Measurements from ENCODE around the gene IRF9. TPM values are rescaled to one million over a fixed set of nuclear protein-coding genes. Genes with fewer than 3 reads are reported as not detected.

IRF9 gene
- total RNA-seq, 2 experiments from 2014 or later = 35.1 to 39.1 TPM

- no peak for DNase-seq (ENCODE audit: low spot score)
- no peak for TF ChIP-seq EZH2phosphoT487 (IDR thresholded peaks at IDR 0.05; ENCODE audit: borderline replicate concordance, low read depth, low read length)
- no peak for TF ChIP-seq CTCF (conservative IDR thresholded peaks at IDR 0.05; ENCODE audit: low read length)
- Histone ChIP-seq H3K27ac (ENCODE audit: low read depth, low read length, poor library complexity, severe bottlenecking) (peak overlapping the region; percentile 31), H3K79me2 (ENCODE audit: insufficient read depth, low read depth, low read length) (peaks cover 8% of the 10 kb centered on the region; the same call in 1 of the 2 replicates), H3K36me3 (ENCODE audit: insufficient read depth, low read length) (peaks cover 37% of the 10 kb centered on the region), H3K4me1 (ENCODE audit: insufficient read depth, low read length, poor library complexity, severe bottlenecking) (peaks cover 15% of the 10 kb centered on the region), H3K9me2 (ENCODE audit: insufficient read depth, low read length) (no peaks in the 10 kb centered on the region), H3K4me3 (ENCODE audit: low read depth, low read length, poor library complexity, severe bottlenecking) (peak overlapping the region; percentile 91), H2AFZ (ENCODE audit: low read length) (peak overlapping the region; percentile 90), H4K20me1 (ENCODE audit: insufficient read depth, low read length) (no peaks in the 10 kb centered on the region), H3K4me2 (ENCODE audit: low read length) (peak overlapping the region; percentile 95), H3K9me3 (ENCODE audit: low read length) (no peaks in the 10 kb centered on the region)
- POLR2A ChIA-PET = interaction anchor here (0.6 to 4.2 kb wide), 12 partner anchors 9 to 198 kb away, joined by 3 to 64 read pairs (median 10); partner anchors contain the start of genes EMC9, PCK2, PSME1 and PSME2
- intact Hi-C loops (cut with micrococcal nuclease; ENCODE audit: unreplicated experiment) = no loop called here
- TSS peak; percentile 68 for BruUV-seq (replicated peaks)
- CTCF ChIA-PET (ENCODE audit: unreplicated experiment) = interaction anchor here (0.7 to 2.7 kb wide), 3 partner anchors 8 to 127 kb away, joined by 3 to 12 read pairs (median 5); partner anchors contain the start of genes PSME1 and TINF2
Observed at GRCh38 chr14:24115422-24116127, 45.5 kb upstream of the IRF9 start.

GRCh38 chr14:24116128-24116814 lies 44.8 kb upstream of the IRF9 start:
- H3K27ac ChIP-seq (ENCODE audit: low read depth, low read length, poor library complexity, severe bottlenecking) = no peak overlapping the region
- peak overlapping the region; percentile 91 for H3K4me3 ChIP-seq (ENCODE audit: low read depth, low read length, poor library complexity, severe bottlenecking)
- H3K4me2 ChIP-seq (ENCODE audit: low read length) = peak overlapping the region; percentile 95
- intact Hi-C loops (cut with micrococcal nuclease; ENCODE audit: unreplicated experiment) = no loop called here
- H3K9me3 ChIP-seq (ENCODE audit: low read length) = no peaks in the 10 kb centered on the region
- no peak overlapping the region for H2AFZ ChIP-seq (ENCODE audit: low read length)
- no TSS peak for BruUV-seq (replicated peaks)
- peaks cover 8% of the 10 kb centered on the region; the same call in 1 of the 2 replicates for H3K79me2 ChIP-seq (ENCODE audit: insufficient read depth, low read depth, low read length)
- no peaks in the 10 kb centered on the region for H4K20me1 ChIP-seq (ENCODE audit: insufficient read depth, low read length)
- H3K9me2 ChIP-seq (ENCODE audit: insufficient read depth, low read length) = no peaks in the 10 kb centered on the region
- H3K36me3 ChIP-seq (ENCODE audit: insufficient read depth, low read length) = peaks cover 44% of the 10 kb centered on the region
- ChIA-PET POLR2A (interaction anchor here (0.6 to 4.2 kb wide), 9 partner anchors 10 to 199 kb away, joined by 3 to 64 read pairs (median 10); partner anchors contain the start of genes EMC9, PCK2, PSME1 and PSME2), CTCF (ENCODE audit: unreplicated experiment) (no interaction called here)
- H3K4me1 ChIP-seq (ENCODE audit: insufficient read depth, low read length, poor library complexity, severe bottlenecking) = peaks cover 15% of the 10 kb centered on the region
- no peak for DNase-seq (ENCODE audit: low spot score)
- TF ChIP-seq EZH2phosphoT487 (IDR thresholded peaks at IDR 0.05; ENCODE audit: borderline replicate concordance, low read depth, low read length) = no peak
- no peak for TF ChIP-seq CTCF (conservative IDR thresholded peaks at IDR 0.05; ENCODE audit: low read length)

Data from OCI-LY7 (cell line).